A673 (cell line): Measurements from ENCODE around the gene PCCA.

Experiments used
- CTCF ChIP-seq: fragments of 300-800, 200-600 bp; sonication (generic); conservative IDR thresholded peaks from 2 replicates; pipeline ENCODE4 v1.5.1; 2017; ENCODE audit warnings: low read depth, mild to moderate bottlenecking, antibody characterized with exemption, low read length, moderate library complexity, mixed read lengths
- EZH2 ChIP-seq: fragments of 200-600 bp; sonication (generic); IDR thresholded peaks from 2 replicates; pipeline ENCODE4 v1.6.1; 2017; ENCODE audit warnings: borderline replicate concordance, low read depth, mild to moderate bottlenecking, mixed read lengths, antibody characterized with exemption, low read length; ENCODE audit not compliant: poor library complexity, severe bottlenecking

- TF ChIP-seq EZH2 (no peak), CTCF (no peak)
These were observed 435.1 kb downstream of the PCCA start for GRCh38 chr13:100523981-100524386.
